Liver (tissue), 9 donors: Measurements from ENCODE around the gene UBR4. TPM values are rescaled to one million over a fixed set of nuclear protein-coding genes. Genes with fewer than 3 reads are reported as not detected.

Experiments used
- DNase-seq: peaks from one replicate; pipeline ENCODE4 v3.0.0-alpha.2; 2017; ENCODE audit warnings: low spot score
- H3K27ac ChIP-seq, 2 donors: one replicate each; pipeline ENCODE4 v1.7.0; 2013; ENCODE audit warnings: inconsistent platforms in 2 of 2, low read length in 2 of 2, control low read depth in 1 of 2, low read depth in 1 of 2, mild to moderate bottlenecking in 1 of 2
- H3K27me3 ChIP-seq, 4 donors: one replicate each; pipeline versions ENCODE4 v1.6.1 to v1.7.0; 2013; ENCODE audit warnings: low read length in 3 of 4, inconsistent platforms in 1 of 4, mild to moderate bottlenecking in 1 of 4, moderate library complexity in 1 of 4; ENCODE audit not compliant: control insufficient read depth in 4 of 4, insufficient read depth in 4 of 4
- H3K36me3 ChIP-seq, 4 donors: one replicate each; pipeline versions ENCODE4 v1.6.1 to v1.7.0; 2013; ENCODE audit warnings: low read length in 3 of 4, mild to moderate bottlenecking in 3 of 4, low read depth in 1 of 4, moderate library complexity in 1 of 4; ENCODE audit not compliant: control insufficient read depth in 4 of 4, insufficient read depth in 3 of 4
- H3K4me1 ChIP-seq, 4 donors: one replicate each; pipeline versions ENCODE4 v1.6.1 to v1.7.0; 2013; ENCODE audit warnings: low read length in 3 of 4, mild to moderate bottlenecking in 3 of 4, moderate library complexity in 1 of 4; ENCODE audit not compliant: control insufficient read depth in 4 of 4, insufficient read depth in 4 of 4
- H3K4me3 ChIP-seq, 3 donors: one replicate each; pipeline versions ENCODE4 v1.6.1 to v1.7.0; 2013; ENCODE audit warnings: low read length in 3 of 3, control low read depth in 1 of 3, low read depth in 1 of 3, mild to moderate bottlenecking in 1 of 3
- H3K9ac ChIP-seq, 2 donors: one replicate each; pipeline ENCODE4 v1.7.0; 2013; ENCODE audit warnings: low read length in 2 of 2, mild to moderate bottlenecking in 2 of 2, moderate library complexity in 2 of 2, control low read depth in 1 of 2, low read depth in 1 of 2
- H3K9me3 ChIP-seq, 4 donors: one replicate each; pipeline versions ENCODE4 v1.6.1 to v1.7.0; 2013; ENCODE audit warnings: low read length in 3 of 4; ENCODE audit not compliant: control insufficient read depth in 4 of 4
- ATF3 ChIP-seq: IDR thresholded peaks from 2 replicates; pipeline ENCODE4 v1.6.1; 2016; ENCODE audit warnings: antibody characterized with exemption
- CTCF ChIP-seq: fragments of 150-350 bp; IDR thresholded peaks from 2 replicates; pipeline ENCODE4 v1.5.1; 2017; ENCODE audit warnings: improper control_type of control experiment, low read depth, low read length; ENCODE audit not compliant: missing input control
- EGR1 ChIP-seq, 2 donors: IDR thresholded peaks; 2 replicates each; pipeline ENCODE4 v1.6.1; 2016 to 2018; ENCODE audit warnings: antibody characterized with exemption in 2 of 2, low read depth in 2 of 2
- FOXA1 ChIP-seq: IDR thresholded peaks from 2 replicates; pipeline ENCODE4 v1.6.1; 2016; ENCODE audit warnings: antibody characterized with exemption
- FOXA2 ChIP-seq: IDR thresholded peaks from 2 replicates; pipeline ENCODE4 v1.6.1; 2016; ENCODE audit warnings: antibody characterized with exemption
- GABPA ChIP-seq, 2 donors: IDR thresholded peaks in 1 of 2; conservative IDR thresholded peaks in 1 of 2; 2 replicates each; pipeline ENCODE4 v1.6.1; 2016; ENCODE audit warnings: antibody characterized with exemption in 2 of 2, mild to moderate bottlenecking in 1 of 2, moderate library complexity in 1 of 2
- HNF4A ChIP-seq, 2 donors: conservative IDR thresholded peaks; 2 replicates each; pipeline ENCODE4 v1.6.1; 2016; ENCODE audit warnings: antibody characterized with exemption in 2 of 2, mild to moderate bottlenecking in 2 of 2
- HNF4G ChIP-seq: IDR thresholded peaks from 2 replicates; pipeline ENCODE4 v1.6.1; 2016; ENCODE audit warnings: antibody characterized with exemption
- JUND ChIP-seq, 2 donors: IDR thresholded peaks; 2 replicates each; pipeline ENCODE4 v1.6.1; 2016; ENCODE audit warnings: antibody characterized with exemption in 2 of 2
- MAX ChIP-seq: IDR thresholded peaks from 2 replicates; pipeline ENCODE4 v1.6.1; 2016; ENCODE audit warnings: antibody characterized with exemption
- NR2F2 ChIP-seq: IDR thresholded peaks from 2 replicates; pipeline ENCODE4 v1.6.1; 2016; ENCODE audit warnings: antibody characterized with exemption
- RAD21 ChIP-seq, 2 donors: IDR thresholded peaks; 2 replicates each; pipeline ENCODE4 v1.6.1; 2016; ENCODE audit warnings: antibody characterized with exemption in 2 of 2, mild to moderate bottlenecking in 2 of 2
- REST ChIP-seq: IDR thresholded peaks from 2 replicates; pipeline ENCODE4 v1.6.1; 2016; ENCODE audit warnings: antibody characterized with exemption, mild to moderate bottlenecking
- RXRA ChIP-seq, 2 donors: IDR thresholded peaks; 2 replicates each; pipeline ENCODE4 v1.6.1; 2017 to 2018; ENCODE audit warnings: antibody characterized with exemption in 2 of 2, mild to moderate bottlenecking in 1 of 2
- SP1 ChIP-seq: IDR thresholded peaks from 2 replicates; pipeline ENCODE4 v1.6.1; 2018; ENCODE audit warnings: antibody characterized with exemption, mild to moderate bottlenecking
- TAF1 ChIP-seq: conservative IDR thresholded peaks from 2 replicates; pipeline ENCODE4 v1.6.1; 2016; ENCODE audit warnings: antibody characterized with exemption, mild to moderate bottlenecking
- YY1 ChIP-seq: IDR thresholded peaks from 2 replicates; pipeline ENCODE4 v1.6.1; 2016; ENCODE audit warnings: antibody characterized with exemption, mild to moderate bottlenecking
- ZBTB33 ChIP-seq: IDR thresholded peaks from 2 replicates; pipeline ENCODE4 v1.6.1; 2016; ENCODE audit warnings: antibody characterized with exemption
- WGBS: extraction: QIAGEN DNeasy Blood & Tissue Kit; methylation state at CpG from one replicate; pipeline ENCODE4 v1.1.7; 2013; 5-methylcytosine and 5-hydroxymethylcytosine counted together
- polyA plus RNA-seq, 2 donors: library from polyadenylated mRNA; stranded (reverse) in 1 of 2; unstranded in 1 of 2; fragments of 200-250 nt in 1 of 2; fragments of >200 nt in 1 of 2; fragmentation: Nextera tagmentation in 1 of 2; extraction: Ambion mirVana in 1 of 2; gene quantifications; one replicate each; pipeline versions ENCODE4 v1.2.1 to v1.2.3, GENCODE V29; 2013 to 2015
- total RNA-seq, 2 donors: library from RNA; depleted of rRNA; stranded (reverse); fragments of >200 nt; gene quantifications; one replicate each; pipeline ENCODE4 v1.2.3, GENCODE V29; 2014
- donor health status: healthy.
- donor health status: healthy.
- donor health status: healthy.
- donor health status: healthy.
- donor health status: healthy.

UBR4 gene
- total and polyA plus RNA-seq, 4 donors: 45.4 to 156 (median 86.9) TPM

GRCh38 chr1:19204446-19205266, 5.4 kb downstream of the UBR4 start:
- Histone ChIP-seq H3K4me3 (no peak overlapping the region), H3K4me1 (peaks cover 20 to 55% (median 41%) of the 10 kb centered on the region in 4 donors), H3K9me3 (no peaks in the 10 kb centered on the region), H3K36me3 (peaks cover 0 to 1% (median 0%) of the 10 kb centered on the region in 4 donors), H3K27ac (no peak overlapping the region), H3K27me3 (no peaks in the 10 kb centered on the region), H3K9ac (no peak overlapping the region)
- 87% methylated on average over 6 of the region's 6 CpGs for WGBS
- no peak for DNase-seq
- no peak for TF ChIP-seq ATF3
- no peak for TF ChIP-seq FOXA1
- TF ChIP-seq MAX: no peak
- TF ChIP-seq NR2F2: no peak
- TF ChIP-seq GABPA (IDR thresholded peaks at IDR 0.05 in 1 of 2, conservative IDR thresholded peaks at IDR 0.05 in 1 of 2): no peak

- no peak overlapping the region for H3K4me3 ChIP-seq
- peaks cover 23 to 55% (median 44%) of the 10 kb centered on the region in 4 donors for H3K4me1 ChIP-seq
- H3K9me3 ChIP-seq: no peaks in the 10 kb centered on the region
- DNase-seq: no peak
- WGBS: 70% methylated on average over 2 of the region's 2 CpGs
- H3K27me3 ChIP-seq: no peaks in the 10 kb centered on the region
- peak overlapping the region in 1 of 2 donors; percentile 26 for H3K27ac ChIP-seq
- TF ChIP-seq CTCF (no peak), GABPA (IDR thresholded peaks at IDR 0.05 in 1 of 2, conservative IDR thresholded peaks at IDR 0.05 in 1 of 2) (no peak), TAF1 (no peak), SP1 (no peak), NR2F2 (no peak), MAX (no peak), HNF4G (no peak), RAD21 (IDR thresholded peaks at IDR 0.05) (no peak), EGR1 (IDR thresholded peaks at IDR 0.05; ENCODE audit: low read depth in 2 of 2) (no peak), FOXA2 (no peak), HNF4A (conservative IDR thresholded peaks at IDR 0.05) (no peak), ZBTB33 (no peak), REST (no peak), FOXA1 (no peak), YY1 (no peak), JUND (IDR thresholded peaks at IDR 0.05) (no peak), ATF3 (no peak), RXRA (IDR thresholded peaks at IDR 0.05) (no peak)
- H3K36me3 ChIP-seq: peaks cover 1 to 8% (median 3%) of the 10 kb centered on the region in 4 donors
- H3K9ac ChIP-seq: no peak overlapping the region
Observed at GRCh38 chr1:19203440-19203839, 6.6 kb downstream of the UBR4 start.
